ENCODE results near the gene TENT4A. TPM values are rescaled to one million over a fixed set of nuclear protein-coding genes. Genes with fewer than 3 reads are reported as not detected.
A peak's percentile ranks its signal among the peaks of the same experiment; 100 is the strongest.

TENT4A gene
- total and polyA plus RNA-seq, 11 donors: 4.3 to 20.3 (median 11.2) TPM

DNA sequence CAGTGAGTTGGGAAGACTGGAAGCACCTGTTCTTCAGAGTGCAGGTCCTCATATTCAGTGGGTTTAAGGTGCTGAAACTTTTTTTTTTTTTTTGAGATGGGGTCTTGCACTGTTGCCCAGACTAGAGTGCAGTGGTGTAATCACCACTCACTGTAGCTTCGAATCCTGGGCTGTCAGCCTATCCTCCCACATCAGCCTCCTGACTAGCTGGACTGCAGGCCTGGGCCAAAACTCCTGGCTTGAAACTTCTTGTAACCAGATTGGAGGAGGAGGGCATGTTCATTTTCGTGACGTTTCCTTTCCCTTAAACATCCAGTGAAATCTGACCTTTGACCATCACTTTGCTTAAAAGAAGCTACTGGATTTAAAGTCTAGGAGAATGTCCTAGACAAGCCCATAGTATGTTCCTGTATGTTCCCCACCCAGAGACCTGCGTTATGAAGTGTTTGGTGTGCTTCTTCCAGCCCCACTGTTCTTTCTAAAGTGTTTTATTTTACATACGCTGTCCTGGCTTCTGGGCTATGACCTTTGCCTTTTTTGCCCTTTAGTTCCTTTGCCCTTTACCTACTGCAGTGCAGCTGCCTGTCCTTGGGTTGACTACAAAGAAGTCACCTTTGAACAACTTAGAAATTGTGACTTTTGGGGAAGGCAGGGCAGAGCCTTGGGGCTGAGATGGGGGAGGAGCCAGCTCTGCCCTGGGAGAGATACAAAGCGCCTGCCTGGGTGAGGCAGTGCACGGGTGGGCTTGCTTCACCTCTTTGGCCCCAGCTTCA, 18.4 kb downstream of the TENT4A start:
- peak overlapping the region in 2 of 12 donors; percentile 15 to 19 for H3K4me3 ChIP-seq
- no peaks in the 10 kb centered on the region for H3K36me3 ChIP-seq
- intact Hi-C loops (cut with DNase I): loop anchor here in 1 of 10 donors (5.0 kb wide), 1 partner anchor 99 kb away; the partner anchor contains the start of genes NSUN2 and SRD5A1
- H3K4me1 ChIP-seq: peaks cover 18 to 90% (median 74%) of the 10 kb centered on the region in 12 donors
- 47 to 56% (median 53%) methylated on average over 7 of the region's 7 CpGs for WGBS, 4 donors
- DNase-seq (no peak), ATAC-seq (no peak)
- TF ChIP-seq, protein P1, sequence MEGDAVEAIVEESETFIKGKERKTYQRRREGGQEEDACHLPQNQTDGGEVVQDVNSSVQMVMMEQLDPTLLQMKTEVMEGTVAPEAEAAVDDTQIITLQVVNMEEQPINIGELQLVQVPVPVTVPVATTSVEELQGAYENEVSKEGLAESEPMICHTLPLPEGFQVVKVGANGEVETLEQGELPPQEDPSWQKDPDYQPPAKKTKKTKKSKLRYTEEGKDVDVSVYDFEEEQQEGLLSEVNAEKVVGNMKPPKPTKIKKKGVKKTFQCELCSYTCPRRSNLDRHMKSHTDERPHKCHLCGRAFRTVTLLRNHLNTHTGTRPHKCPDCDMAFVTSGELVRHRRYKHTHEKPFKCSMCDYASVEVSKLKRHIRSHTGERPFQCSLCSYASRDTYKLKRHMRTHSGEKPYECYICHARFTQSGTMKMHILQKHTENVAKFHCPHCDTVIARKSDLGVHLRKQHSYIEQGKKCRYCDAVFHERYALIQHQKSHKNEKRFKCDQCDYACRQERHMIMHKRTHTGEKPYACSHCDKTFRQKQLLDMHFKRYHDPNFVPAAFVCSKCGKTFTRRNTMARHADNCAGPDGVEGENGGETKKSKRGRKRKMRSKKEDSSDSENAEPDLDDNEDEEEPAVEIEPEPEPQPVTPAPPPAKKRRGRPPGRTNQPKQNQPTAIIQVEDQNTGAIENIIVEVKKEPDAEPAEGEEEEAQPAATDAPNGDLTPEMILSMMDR (IDR thresholded peaks at IDR 0.05): no peak
- no peak for TF ChIP-seq POLR2A (IDR thresholded peaks at IDR 0.05)
- no peaks in the 10 kb centered on the region for H3K9me3 ChIP-seq
- peak overlapping the region in 11 of 12 donors; percentile 49 to 91 (median 70) for H3K27ac ChIP-seq
- H3K27me3 ChIP-seq: no peaks in the 10 kb centered on the region

DNA sequence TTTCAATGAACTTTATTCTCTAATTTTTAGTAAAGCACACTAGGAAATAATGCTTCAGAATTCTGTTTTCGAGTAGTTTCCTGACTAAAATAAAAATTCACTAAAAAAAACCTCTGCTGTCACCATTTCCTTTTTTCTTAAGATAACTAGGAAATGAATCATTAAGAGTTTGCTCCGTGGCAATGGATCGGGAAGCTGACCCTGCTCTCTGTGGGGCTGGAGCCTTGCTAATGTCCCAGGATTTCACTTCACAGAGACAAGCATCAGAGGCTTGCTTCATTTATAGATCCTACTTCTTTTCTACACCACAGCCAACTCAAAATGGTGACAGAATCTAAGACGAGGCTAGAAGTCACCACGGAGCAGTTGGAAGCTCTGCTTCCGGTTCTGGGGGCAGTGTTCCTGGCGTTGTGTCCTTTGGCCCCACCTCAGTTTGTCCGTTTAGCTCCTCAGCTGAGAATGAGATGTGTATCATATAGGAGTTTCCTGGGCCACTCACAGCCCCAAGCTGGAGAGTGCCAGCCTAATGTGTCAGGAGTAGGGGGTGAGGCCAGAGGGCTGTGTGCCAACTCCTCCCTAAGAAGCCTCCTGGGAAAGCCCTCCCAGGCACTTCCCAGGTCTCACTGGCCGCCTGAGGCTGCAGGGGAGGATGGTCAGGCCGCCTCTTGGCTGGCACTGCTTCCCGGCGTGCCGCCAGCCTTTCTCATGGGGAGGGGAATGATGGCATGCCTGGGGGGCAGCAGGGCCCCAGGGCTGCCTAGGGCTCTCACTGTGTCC, 19.6 kb downstream of the TENT4A start:
- ATAC-seq (peak; percentile 32 to 72 (median 66)), DNase-seq (peak; percentile 42 to 78 (median 58))
- Histone ChIP-seq H3K4me3 (peak overlapping the region in 9 of 12 donors; percentile 15 to 33 (median 19)), H3K9me3 (no peaks in the 10 kb centered on the region), H3K27ac (peak overlapping the region; percentile 43 to 91 (median 70)), H3K27me3 (no peaks in the 10 kb centered on the region), H3K36me3 (peaks cover 0 to 9% (median 4%) of the 10 kb centered on the region in 9 donors), H3K4me1 (peaks cover 18 to 87% (median 68%) of the 10 kb centered on the region in 12 donors)
- 12 to 26% (median 17%) methylated on average over 8 to 13 of the region's 13 CpGs for WGBS, 4 donors
- intact Hi-C loops (cut with DNase I): loop anchor here in 1 of 10 donors (5.0 kb wide), 1 partner anchor 101 kb away; the partner anchor contains the start of genes NSUN2 and SRD5A1
- no peak for TF ChIP-seq POLR2A (IDR thresholded peaks at IDR 0.05)
- TF ChIP-seq, protein P1 (IDR thresholded peaks at IDR 0.05): no peak

DNA sequence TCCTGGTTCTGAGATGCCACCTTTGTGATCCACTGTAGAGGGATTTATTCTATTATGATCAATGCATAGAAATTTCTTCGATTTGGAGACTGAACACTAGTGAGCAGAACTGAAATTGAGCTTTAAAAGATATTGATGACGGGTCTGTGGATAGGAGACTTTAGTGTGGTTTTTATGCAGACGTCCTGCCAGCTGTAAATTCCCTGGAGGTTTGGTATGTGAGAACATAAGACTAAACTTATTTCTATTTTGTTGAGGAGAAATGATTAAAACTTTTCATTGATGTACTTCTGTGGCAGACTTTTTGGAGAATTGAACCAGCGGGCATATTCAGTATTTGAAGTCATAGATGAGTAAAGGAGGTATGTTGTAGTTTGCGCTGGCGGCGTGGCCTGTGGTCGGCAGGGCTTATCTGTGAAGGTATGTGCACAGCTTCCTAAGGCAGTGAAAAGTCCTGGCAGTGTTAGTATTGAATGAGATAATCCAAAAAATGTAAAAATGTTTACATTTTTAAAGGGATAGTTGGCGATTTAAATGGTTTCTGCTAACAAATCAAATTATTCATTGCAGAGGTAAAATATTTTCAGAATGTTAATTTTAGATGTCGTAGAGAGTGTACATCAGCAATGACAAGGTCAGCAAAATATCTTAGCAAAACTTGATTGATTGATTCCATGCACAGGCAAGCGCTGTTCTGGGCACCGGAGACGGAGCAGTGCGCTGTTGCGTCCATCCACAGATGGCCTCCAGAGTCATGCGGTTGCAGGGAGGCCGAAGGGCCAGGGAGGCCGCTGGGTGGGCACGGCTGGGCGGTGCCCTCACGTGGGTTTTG, 20.4 kb downstream of the TENT4A start:
- 76 to 78% (median 78%) methylated on average over 18 to 21 of the region's 21 CpGs for WGBS, 4 donors
- H3K27ac ChIP-seq: peak overlapping the region; percentile 43 to 91 (median 70)
- no peak for TF ChIP-seq POLR2A (IDR thresholded peaks at IDR 0.05)
- TF ChIP-seq, protein P1 (IDR thresholded peaks at IDR 0.05): no peak

More for the DNA sequence above, 20.4 kb downstream of the TENT4A start:
- peak in 1 of 4 donors; percentile 4 for ATAC-seq
- peaks cover 18 to 79% (median 65%) of the 10 kb centered on the region in 12 donors for H3K4me1 ChIP-seq
- peaks cover 0 to 17% (median 12%) of the 10 kb centered on the region in 9 donors for H3K36me3 ChIP-seq
- DNase-seq: no peak
- no peaks in the 10 kb centered on the region for H3K9me3 ChIP-seq
- intact Hi-C loops (cut with DNase I): loop anchor here in 1 of 10 donors (5.0 kb wide), 1 partner anchor 101 kb away; the partner anchor contains the start of genes NSUN2 and SRD5A1
- H3K27me3 ChIP-seq: no peaks in the 10 kb centered on the region
- peak overlapping the region in 5 of 12 donors; percentile 15 to 27 (median 18) for H3K4me3 ChIP-seq
